ENCODE results near the gene FAM110D. TPM values are rescaled to one million over a fixed set of nuclear protein-coding genes. Genes with fewer than 3 reads are reported as not detected.

Gene FAM110D
- polyA plus RNA-seq, 1 of the 3 experiments (the other 2 are of a cell fraction): 0.64 TPM

GRCh38 chr1:26124418-26125331 lies 34.2 kb upstream of the FAM110D start:
- H3K27me3 ChIP-seq (ENCODE audit: insufficient read depth): no peaks in the 10 kb centered on the region
- H3K27ac ChIP-seq (ENCODE audit: low read depth in 2 of 2, low read length in 1 of 2): peak overlapping the region in 1 of 2 experiments; percentile 56; a peak in 1 of 4 replicates
- H4K20me1 ChIP-seq (ENCODE audit: insufficient read depth): no peaks in the 10 kb centered on the region; the same call in 1 of the 2 replicates
- H3K79me2 ChIP-seq (ENCODE audit: insufficient read depth): peaks cover 8% of the 10 kb centered on the region; the same call in 1 of the 2 replicates
- H2AFZ ChIP-seq (ENCODE audit: low read depth): no peak overlapping the region
- ChIA-PET CTCF (interaction anchor here (0.8 to 11.3 kb wide), 6 partner anchors 14 to 45 kb away, joined by 3 to 91 read pairs (median 3); no protein-coding TSS in a partner anchor), POLR2A (no interaction called here)
- WGBS (ENCODE audit: low lambda C conversion rate): 82% methylated on average over 4 of the region's 4 CpGs
- no peak for DNase-seq
- H3K9me2 ChIP-seq: no peaks in the 10 kb centered on the region
- no peak overlapping the region for H3K4me3 ChIP-seq (ENCODE audit: low read depth in 2 of 2, low read length in 1 of 2)
- TF ChIP-seq RCOR1 (IDR thresholded peaks at IDR 0.05; ENCODE audit: low read length): no peak
- no peak for TF ChIP-seq EZH2phosphoT487 (IDR thresholded peaks at IDR 0.05; ENCODE audit: borderline replicate concordance, low read depth)
- TF ChIP-seq RXRA (IDR thresholded peaks at IDR 0.05; ENCODE audit: borderline replicate concordance, low read depth): no peak
- TF ChIP-seq NFIC (IDR thresholded peaks at IDR 0.05; ENCODE audit: borderline replicate concordance): no peak
- TF ChIP-seq FOSL2 (IDR thresholded peaks at IDR 0.05; ENCODE audit: borderline replicate concordance, low read depth): no peak
- TF ChIP-seq POLR2AphosphoS5 (IDR thresholded peaks at IDR 0.05; ENCODE audit: low read depth, low read length): no peak
- peaks cover 11 to 19% of the 10 kb centered on the region in 2 experiments for H3K36me3 ChIP-seq (replicated peaks in 1 of 2; ENCODE audit: control insufficient read depth in 1 of 2, insufficient read depth in 2 of 2, low read length in 1 of 2)
- H3K4me2 ChIP-seq: no peak overlapping the region
- H3F3A ChIP-seq (replicated peaks; ENCODE audit: insufficient read depth): peaks cover 20% of the 10 kb centered on the region
- no peak overlapping the region for H3K9ac ChIP-seq
- H3K9me3 ChIP-seq: no peaks in the 10 kb centered on the region
- peaks cover 7 to 8% of the 10 kb centered on the region in 2 experiments; a peak in 3 of 4 replicates for H3K4me1 ChIP-seq (ENCODE audit: control insufficient read depth in 1 of 2, insufficient read depth in 2 of 2, low read depth in 1 of 2, low read length in 1 of 2)

DNA sequence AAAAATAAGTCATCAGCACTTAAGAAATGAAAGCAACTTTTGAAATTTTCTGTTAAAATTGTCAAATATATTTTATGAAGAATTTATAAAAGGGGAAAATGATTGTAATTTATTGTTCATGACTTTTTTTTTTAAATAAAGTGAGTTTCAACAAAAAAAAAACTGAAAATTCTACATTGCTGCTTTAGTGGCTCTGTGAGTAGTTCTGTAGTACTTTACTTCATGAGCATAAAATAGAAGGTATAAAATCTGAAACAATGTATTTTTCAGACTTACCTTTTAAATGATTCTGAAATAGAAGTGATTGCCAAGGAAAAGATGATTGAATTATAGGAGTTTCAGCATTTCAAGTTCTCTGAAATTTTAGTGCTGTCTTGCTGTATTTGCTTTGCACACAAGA lies 33.5 kb upstream of the FAM110D start:
- CTCF ChIA-PET: interaction anchor here (0.7 to 11.3 kb wide), 5 partner anchors 10 to 39 kb away, joined by 3 to 91 read pairs (median 4); no protein-coding TSS in a partner anchor
- POLR2A ChIA-PET: no interaction called here
- DNase-seq: no peak
- peaks cover 8% of the 10 kb centered on the region; the same call in 1 of the 2 replicates for H3K79me2 ChIP-seq (ENCODE audit: insufficient read depth)
- H2AFZ ChIP-seq (ENCODE audit: low read depth): no peak overlapping the region
- H4K20me1 ChIP-seq (ENCODE audit: insufficient read depth): no peaks in the 10 kb centered on the region; the same call in 1 of the 2 replicates
- H3K27me3 ChIP-seq (ENCODE audit: insufficient read depth): no peaks in the 10 kb centered on the region
- H3K9ac ChIP-seq: no peak overlapping the region
- H3K27ac ChIP-seq (ENCODE audit: low read depth in 2 of 2, low read length in 1 of 2): no peak overlapping the region
- H3K9me3 ChIP-seq: no peaks in the 10 kb centered on the region
- TF ChIP-seq, protein P1, sequence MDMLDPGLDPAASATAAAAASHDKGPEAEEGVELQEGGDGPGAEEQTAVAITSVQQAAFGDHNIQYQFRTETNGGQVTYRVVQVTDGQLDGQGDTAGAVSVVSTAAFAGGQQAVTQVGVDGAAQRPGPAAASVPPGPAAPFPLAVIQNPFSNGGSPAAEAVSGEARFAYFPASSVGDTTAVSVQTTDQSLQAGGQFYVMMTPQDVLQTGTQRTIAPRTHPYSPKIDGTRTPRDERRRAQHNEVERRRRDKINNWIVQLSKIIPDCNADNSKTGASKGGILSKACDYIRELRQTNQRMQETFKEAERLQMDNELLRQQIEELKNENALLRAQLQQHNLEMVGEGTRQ (IDR thresholded peaks at IDR 0.05; ENCODE audit: borderline replicate concordance, low read depth, low read length): no peak
- TF ChIP-seq NRF1 (IDR thresholded peaks at IDR 0.05; ENCODE audit: low read depth, low read length) (no peak), FOXJ3 (CRISPR knock-in tag; IDR thresholded peaks at IDR 0.05) (no peak), TAF1 (IDR thresholded peaks at IDR 0.05; ENCODE audit: borderline replicate concordance, low read depth, low read length) (no peak), EZH2phosphoT487 (IDR thresholded peaks at IDR 0.05; ENCODE audit: borderline replicate concordance, low read depth) (no peak), USF1 (IDR thresholded peaks at IDR 0.05; ENCODE audit: borderline replicate concordance, low read depth) (no peak), FOXM1 (IDR thresholded peaks at IDR 0.05; ENCODE audit: low read depth) (no peak)
- no peak overlapping the region for H3K4me2 ChIP-seq
- H3K4me3 ChIP-seq (ENCODE audit: low read depth in 2 of 2, low read length in 1 of 2): no peak overlapping the region
- no peaks in the 10 kb centered on the region for H3K9me2 ChIP-seq
- H3K4me1 ChIP-seq (ENCODE audit: control insufficient read depth in 1 of 2, insufficient read depth in 2 of 2, low read depth in 1 of 2, low read length in 1 of 2): peaks cover 7 to 8% of the 10 kb centered on the region in 2 experiments; a peak in 3 of 4 replicates
- peaks cover 11 to 13% of the 10 kb centered on the region in 2 experiments for H3K36me3 ChIP-seq (replicated peaks in 1 of 2; ENCODE audit: control insufficient read depth in 1 of 2, insufficient read depth in 2 of 2, low read length in 1 of 2)
- H3F3A ChIP-seq (replicated peaks; ENCODE audit: insufficient read depth): peaks cover 20% of the 10 kb centered on the region
